NOMO-1 (cell line): ENCODE data around the gene CCL1.
"Not testable (repeated sequence)": the region's sequence is repeated elsewhere in the genome, so short reads cannot be mapped to it uniquely, and the experiment has no call there.

Source experiments
- DNase-seq, 2 experiments: peaks; one replicate each; lab custom pipeline; 2025; ENCODE audit not compliant: unreplicated experiment in 2 of 2; lab: John Stamatoyannopoulos, UW

The CCL1 gene

GRCh38 chr17:34361478-34362061, 1.5 kb downstream of the CCL1 start:
- DNase-seq, result peak; percentile 73 to 83

DNA sequence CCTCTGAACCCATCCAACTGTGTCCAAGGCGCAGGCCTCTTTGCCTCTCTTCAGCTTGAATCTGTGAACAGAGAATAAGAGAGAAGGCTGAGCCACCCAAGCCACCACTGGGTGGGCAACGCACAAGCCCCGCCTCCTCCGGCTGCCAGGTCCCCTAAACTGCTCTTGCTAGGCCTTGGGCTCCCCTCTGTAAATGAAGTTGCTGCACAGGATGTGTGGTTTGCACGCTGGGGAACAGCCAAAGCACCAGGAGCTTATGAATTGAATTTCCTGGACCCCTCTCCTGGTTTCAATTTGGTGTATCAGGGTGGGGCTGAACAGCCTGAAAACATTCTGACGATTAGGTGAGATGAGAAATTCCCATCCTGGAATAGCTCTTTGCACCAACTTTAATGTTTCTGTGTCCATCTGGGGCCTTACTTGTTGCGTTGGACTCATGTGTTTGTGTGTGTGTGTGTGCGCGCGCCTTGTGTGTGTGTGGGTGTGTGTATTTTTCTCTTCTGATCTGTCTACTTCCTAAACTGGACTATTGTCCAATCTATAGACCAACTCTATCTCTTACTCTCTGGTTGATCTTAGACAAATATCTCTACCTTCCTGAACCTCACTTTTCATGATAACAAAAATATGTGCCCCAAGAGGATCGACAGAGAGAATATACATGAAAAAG, 2.3 kb downstream of the CCL1 start:
- no peak for DNase-seq

DNA sequence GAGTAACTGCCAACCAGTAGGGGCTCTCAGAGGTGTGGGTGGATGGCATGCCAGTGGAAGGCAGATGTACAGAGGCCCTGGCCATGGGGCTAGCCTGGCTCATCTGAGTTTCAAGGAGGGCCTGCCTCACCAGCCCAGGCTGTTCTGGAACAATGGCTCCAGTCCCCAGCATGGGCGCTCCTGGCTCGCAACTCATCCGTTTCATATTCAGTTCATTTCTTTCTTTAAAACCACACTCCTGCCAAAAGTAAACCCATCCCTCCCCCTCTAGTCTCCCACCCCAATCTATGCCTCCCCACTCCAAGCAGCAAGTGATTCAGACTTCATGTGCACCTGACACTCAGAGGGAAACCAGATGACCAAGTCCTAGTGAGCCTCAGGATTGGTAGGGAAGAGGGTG, 4.4 kb downstream of the CCL1 start:
- DNase-seq, result no peak

DNA sequence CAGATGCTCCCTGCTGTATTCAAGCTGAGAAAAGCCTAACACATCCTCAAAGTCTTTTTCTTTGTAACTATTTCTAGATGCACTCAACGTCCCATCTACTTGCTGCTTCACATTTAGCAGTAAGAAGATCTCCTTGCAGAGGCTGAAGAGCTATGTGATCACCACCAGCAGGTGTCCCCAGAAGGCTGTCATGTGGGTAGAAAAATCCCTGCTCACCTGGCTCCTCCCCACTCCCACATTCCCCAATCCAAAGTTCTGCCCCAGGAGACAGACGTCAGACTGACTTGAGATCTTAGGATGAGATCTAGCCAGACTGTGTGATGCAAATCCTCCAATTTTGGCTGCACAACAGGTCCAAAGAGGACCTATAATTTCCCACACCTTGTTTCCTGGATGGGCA, 5.6 kb downstream of the CCL1 start:
- no peak for DNase-seq

DNA sequence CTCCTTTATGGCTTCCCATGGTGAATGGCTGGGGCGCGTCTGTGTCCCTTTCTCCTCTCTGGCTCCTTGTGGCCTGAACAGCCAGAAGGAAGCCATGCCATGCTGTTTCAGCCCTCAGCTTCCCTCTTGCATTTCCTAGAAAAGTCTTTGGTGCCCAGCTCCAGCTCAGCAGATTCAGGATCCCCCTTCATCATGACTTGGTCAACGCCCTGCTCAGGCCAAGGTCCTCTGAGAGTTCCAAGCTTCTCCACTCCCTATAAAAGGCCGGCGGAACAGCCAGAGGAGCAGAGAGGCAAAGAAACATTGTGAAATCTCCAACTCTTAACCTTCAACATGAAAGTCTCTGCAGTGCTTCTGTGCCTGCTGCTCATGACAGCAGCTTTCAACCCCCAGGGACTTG, 6.8 kb downstream of the CCL1 start, which contains the start of gene CCL13:
CCL13 (plus strand) TSS at position 287 of the 400 bp plus-strand sequence; CDS start at position 334, 47 bp downstream.
- DNase-seq, result no peak

DNA sequence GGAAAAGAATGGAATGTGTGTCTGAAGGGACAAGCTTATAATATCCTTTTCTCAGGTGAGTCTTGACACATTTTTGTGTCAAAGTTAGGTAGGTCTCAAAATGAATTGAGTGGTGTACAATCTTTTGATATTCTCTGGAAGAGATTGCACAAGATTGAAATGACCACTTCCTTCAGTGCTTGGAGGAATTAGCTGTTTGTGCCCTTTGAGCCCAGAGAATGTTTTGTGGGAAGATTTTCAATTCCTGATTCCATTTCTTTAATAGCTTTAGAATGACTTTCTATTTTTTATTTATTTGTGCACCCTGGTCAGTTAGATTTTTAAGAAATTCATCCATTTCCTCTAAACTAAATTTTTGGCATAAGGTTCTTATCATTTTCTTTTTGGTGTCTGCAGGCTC, 8.4 kb downstream of the CCL1 start:
- no peak for DNase-seq

- DNase-seq, result no peak
These were observed 10.8 kb downstream of the CCL1 start for GRCh38 chr17:34352191-34352590.

DNA sequence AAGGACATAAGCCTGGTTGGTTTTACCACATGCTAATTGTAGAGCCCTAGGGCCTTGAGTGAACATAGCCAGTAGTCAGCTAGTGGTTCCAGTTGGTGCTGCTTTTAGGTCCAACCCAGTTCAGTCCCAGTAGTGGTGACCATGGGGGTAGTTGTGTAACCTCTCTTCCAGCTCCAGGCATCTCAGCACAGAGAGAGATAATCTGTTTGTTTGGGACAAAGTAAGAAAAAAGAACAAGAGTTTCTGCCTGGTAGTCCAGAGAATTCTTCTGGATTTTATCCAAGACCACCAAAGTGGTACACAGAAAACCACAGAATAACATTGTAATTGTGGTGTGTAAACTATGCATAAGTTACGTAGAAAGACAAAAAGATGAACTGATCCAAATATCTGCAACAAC, 11.9 kb downstream of the CCL1 start:
- no peak for DNase-seq

- DNase-seq, result no peak
These were observed 13.3 kb downstream of the CCL1 start for GRCh38 chr17:34349751-34350150.

DNA sequence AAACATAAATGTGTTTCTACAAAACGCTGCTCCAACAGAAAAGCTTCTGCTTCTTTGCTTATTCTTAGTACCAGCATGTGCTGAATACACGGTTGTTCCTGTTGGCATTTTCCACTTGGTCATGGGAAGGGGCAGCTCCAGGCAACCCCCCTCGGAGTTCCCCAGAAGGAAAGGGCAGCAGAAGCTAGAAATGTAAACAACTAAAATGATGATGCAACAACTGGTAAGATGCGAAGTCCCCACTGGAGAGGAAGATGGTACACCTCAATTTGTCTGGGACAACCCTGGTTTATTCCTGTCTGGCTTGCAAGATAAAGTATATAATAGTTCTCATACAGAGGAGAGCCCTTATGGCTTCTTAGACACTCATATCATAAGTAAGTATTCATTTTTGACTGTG, 16.0 kb downstream of the CCL1 start:
- DNase-seq, result no peak

GRCh38 chr17:34341916-34342315, 21.1 kb downstream of the CCL1 start:
- DNase-seq, result no peak

DNA sequence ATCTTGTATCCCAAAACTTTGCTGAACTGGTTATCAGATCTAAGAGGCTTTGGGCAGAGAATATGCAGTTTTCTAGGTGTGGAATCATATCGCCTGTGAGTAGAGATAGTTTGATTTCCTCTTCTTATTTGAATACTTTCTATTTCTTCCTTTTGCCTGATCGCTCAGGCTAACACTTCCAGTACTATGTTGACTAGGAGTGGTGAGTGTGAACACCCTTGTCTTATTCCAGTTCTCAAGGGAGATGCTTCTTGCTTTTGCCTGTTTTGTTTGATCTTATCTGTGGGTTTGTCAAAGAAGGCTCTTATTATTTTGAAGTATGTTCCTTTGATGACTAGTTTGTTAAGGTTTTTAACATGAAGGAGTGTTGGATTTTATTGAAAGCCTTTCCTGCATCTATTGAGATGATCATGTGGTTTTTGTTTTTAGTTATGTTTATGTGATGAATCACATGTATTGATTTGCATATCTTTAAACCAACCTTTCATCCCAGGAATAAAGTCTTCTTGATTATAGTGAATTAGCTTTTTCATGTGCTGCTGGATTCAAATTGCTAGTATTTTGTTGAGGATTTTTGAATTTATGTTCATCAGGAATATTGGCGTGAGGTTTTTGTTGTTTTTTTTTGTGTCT, 23.8 kb downstream of the CCL1 start:
- DNase-seq, result no peak

- no peak for DNase-seq
These were observed 25.3 kb downstream of the CCL1 start for GRCh38 chr17:34337701-34338100.

DNA sequence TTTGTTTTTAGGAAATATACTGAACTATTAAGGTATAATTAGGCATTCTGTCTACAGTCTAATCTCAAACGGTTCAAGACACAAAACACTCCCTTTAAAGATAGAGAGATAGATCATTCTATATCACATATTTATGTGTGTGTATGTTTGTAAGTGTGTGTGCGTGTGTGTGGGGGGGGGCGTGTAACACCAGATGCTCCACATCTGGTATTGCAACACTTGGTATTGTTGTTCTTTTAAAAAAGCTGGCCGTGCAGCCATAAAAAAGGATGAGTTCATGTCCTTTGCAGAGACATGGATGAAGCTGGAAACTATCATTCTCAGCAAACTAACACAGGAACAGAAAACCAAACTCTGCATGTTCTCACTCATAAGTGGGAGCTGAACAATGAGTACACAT, 35.5 kb downstream of the CCL1 start:
- DNase-seq, result not testable (repeated sequence)

- DNase-seq, result no peak
These were observed 41.1 kb downstream of the CCL1 start for GRCh38 chr17:34321964-34322363.

DNA sequence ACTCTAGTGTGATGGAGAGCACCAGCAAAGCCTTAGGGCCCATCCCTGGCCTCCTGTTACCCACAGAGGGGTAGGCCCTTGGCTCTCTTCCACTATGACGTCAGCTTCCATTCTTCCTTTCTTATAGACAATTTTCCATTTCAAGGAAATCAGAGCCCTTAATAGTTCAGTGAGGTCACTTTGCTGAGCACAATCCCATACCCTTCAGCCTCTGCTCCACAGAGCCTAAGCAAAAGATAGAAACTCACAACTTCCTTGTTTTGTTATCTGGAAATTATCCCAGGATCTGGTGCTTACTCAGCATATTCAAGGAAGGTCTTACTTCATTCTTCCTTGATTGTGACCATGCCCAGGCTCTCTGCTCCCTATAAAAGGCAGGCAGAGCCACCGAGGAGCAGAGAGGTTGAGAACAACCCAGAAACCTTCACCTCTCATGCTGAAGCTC, 44.0 kb downstream of the CCL1 start, which contains the start of gene CCL8:
CCL8 (plus strand) TSS at position 397 of the 445 bp plus-strand sequence. CDS start 67 bp downstream, outside the sequence.
- DNase-seq, result no peak

DNA sequence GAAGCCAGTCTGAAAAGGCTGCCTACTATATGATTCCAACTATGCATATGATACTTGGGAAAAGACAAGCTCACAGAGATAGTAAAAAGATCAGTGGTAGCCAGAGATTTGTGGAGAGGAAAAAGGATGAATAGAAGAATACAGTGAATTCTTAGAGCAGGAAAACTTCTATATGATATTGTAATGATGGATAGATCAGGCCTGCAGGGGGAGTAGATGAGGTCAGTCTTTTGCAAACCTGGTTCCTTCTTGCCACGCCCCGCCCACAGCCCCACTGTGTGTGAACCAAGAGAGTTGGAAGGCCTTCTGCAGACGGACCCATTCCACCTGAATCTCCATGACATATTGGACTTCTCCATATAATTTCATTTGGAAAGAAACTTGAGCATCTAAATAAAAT, 44.6 kb downstream of the CCL1 start:
- DNase-seq, result peak in 1 of 2 experiments; percentile 20

GRCh38 chr17:34314279-34314678, 48.8 kb downstream of the CCL1 start:
- peak; percentile 47 to 79 for DNase-seq

- DNase-seq, result no peak
These were observed 49.9 kb downstream of the CCL1 start for GRCh38 chr17:34313164-34313563.

DNA sequence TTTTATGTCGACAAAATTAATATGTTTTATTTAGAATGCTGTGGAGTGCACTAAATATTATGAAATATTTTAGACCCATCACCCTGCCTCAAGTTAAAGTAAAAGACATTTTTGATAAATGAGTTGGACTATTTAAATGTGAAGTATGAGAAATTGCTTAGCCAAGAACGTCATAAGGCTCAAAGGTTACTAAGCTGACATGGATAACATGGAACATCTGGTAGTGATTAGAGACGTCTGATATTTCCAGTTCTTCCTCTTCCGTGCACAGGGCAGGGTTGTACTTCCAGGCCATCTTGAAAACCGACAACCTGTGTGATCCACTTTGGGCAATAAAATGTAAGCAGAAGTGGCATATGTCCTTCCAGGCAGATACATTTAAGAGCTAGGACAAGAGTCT, 51.0 kb downstream of the CCL1 start:
- DNase-seq, result peak in 1 of 2 experiments; percentile 20

DNA sequence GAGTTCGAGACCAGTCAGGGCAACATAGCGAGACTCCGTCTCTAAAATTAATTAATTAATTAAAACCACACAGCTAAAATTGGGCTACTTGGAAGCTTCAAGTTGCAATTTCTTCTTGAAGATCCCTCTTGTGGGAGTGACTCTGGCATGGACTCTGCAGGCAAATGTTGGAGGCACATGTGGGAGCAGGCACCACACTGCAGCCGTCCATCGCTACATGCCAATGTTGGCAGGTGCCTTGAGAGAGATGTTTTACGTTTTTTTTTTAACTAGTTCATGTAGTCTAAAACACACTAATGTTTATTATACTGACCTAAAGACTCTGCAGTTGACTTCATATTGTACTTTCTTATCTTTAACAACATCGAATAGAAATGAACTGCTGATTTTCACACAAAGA, 51.7 kb downstream of the CCL1 start:
- DNase-seq, result no peak
